ENCODE results near the gene CYP2A6. TPM values are rescaled to one million over a fixed set of nuclear protein-coding genes. Genes with fewer than 3 reads are reported as not detected.

Gene CYP2A6
- total RNA-seq, 1 donor from 2014 or later, result not detected

GRCh38 chr19:40801426-40802299, 48.6 kb downstream of the CYP2A6 start:
- no peak for DNase-seq

DNA sequence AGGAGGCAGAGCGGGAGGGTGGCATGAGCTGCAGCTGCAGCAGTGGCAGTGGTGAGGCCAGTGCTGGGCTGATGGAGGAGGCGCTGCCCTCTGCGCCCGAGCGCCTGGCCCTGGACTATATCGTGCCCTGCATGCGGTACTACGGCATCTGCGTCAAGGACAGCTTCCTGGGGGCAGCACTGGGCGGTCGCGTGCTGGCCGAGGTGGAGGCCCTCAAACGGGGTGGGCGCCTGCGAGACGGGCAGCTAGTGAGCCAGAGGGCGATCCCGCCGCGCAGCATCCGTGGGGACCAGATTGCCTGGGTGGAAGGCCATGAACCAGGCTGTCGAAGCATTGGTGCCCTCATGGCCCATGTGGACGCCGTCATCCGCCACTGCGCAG, 49.3 kb downstream of the CYP2A6 start:
- DNase-seq, result no peak

DNA sequence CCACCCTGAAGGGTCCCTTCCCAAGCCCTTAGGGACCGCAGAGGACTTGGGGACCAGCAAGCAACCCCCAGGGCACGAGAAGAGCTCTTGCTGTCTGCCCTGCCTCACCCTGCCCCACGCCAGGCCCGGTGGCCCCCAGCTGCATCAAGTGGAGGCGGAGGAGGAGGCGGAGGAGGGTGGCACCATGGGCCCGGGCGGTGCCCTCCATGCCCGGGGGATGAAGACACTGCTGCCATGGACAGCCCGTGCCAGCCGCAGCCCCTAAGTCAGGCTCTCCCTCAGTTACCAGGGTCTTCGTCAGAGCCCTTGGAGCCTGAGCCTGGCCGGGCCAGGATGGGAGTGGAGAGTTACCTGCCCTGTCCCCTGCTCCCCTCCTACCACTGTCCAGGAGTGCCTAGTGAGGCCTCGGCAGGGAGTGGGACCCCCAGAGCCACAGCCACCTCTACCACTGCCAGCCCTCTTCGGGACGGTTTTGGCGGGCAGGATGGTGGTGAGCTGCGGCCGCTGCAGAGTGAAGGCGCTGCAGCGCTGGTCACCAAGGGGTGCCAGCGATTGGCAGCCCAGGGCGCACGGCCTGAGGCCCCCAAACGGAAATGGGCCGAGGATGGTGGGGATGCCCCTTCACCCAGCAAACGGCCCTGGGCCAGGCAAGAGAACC, 49.8 kb downstream of the CYP2A6 start:
- no peak for DNase-seq

DNA sequence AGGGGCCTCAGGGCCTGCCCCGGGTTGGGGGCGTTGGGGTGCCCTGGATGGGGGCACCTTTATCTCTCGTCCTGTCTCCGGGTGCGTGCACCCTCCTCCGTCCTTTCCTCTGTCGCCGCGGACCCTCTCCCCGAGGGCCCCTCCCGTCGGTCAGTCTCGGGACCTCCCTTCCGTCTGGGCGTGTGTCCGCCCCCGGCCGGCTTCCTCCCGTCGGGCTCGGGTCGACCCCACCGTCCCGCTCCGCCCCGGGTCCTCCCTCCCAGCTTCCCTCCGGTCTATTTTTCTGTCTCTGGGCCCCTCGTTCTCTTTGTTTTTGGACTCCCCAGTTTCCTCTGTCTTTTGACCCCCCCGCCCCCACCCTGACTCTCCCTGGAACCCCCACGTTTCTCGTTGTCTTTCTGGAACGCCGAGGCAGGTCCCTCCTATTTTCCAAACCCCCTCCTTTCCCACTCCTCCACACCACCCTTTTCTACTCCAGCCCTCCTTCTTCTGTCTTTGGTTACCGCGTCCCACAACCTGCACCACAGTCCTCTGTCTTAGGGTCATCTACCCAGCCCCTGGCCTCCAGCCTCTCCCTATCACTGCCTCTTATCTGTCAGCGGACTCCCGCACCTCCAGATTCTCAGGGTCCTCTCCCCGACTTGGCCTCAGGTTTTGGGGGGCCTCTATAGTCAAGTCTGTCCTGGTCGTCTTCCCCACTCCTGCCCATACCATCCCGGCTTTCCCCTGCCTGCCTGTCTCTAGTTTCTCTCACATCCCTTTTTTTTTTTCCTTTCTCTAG, 50.5 kb downstream of the CYP2A6 start:
- DNase-seq, result peak; percentile 51

GRCh38 chr19:40798683-40799557, 51.3 kb downstream of the CYP2A6 start, which contains the start of gene EGLN2:
Gene EGLN2 (plus strand): TSS chr19:40799191. CDS start chr19:40800573, 1,382 bp downstream.
- DNase-seq, result peak; percentile 100

DNA sequence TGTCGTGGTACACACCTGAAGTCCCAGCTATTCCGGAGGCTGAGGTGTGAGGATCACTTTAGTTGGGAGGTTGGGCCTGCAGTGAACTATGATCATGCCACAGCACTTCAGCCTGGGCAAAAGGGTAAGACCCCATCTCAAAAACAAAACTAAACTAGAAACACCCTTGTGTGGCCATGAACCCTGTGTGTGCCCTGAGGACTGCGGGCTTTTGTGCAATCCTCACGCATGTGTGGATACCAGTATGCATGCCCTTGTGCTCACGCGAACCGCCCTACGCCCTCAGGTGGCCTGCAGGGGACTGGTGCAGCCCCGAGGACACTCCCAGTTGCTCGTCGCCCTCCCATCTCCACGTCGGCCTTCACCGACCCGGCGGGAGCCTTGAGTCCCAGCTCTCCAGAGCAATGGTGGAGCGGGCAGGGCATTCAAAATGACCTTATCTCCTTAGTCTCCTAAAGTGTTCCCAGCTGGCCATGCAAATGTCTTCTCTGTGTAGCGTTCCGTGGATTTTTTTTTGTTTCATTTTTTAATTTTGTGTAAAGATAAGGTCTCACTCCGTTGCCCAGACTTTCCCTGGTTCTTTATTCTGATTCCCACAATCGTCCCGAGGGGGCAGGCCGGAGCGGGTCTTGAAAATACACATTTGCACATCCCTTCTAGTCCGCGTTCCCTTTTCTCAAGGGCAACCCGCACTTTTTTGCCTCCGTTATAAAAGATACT, 52.1 kb downstream of the CYP2A6 start:
- DNase-seq, result peak; percentile 60

GRCh38 chr19:40797166-40797962, 52.9 kb downstream of the CYP2A6 start:
- no peak for DNase-seq

Other genes starting within 250 kb of the CYP2A6 start
- 275 TPM for gene LTBP4, start 249.1 kb downstream of the CYP2A6 start, total RNA-seq
- gene NUMBL, start 159.8 kb downstream of the CYP2A6 start, total RNA-seq, result 69.1 TPM
- gene COQ8B, start 133.6 kb downstream of the CYP2A6 start, total RNA-seq, result 41.4 TPM
- gene ITPKC, start 133.3 kb downstream of the CYP2A6 start, total RNA-seq, result 18.8 TPM
- gene ACTMAP, start 100.0 kb downstream of the CYP2A6 start, total RNA-seq, result 1.3 TPM
- 14.2 TPM for gene SNRPA, start 99.2 kb downstream of the CYP2A6 start, total RNA-seq
- 1.9 TPM for gene MIA, start 74.9 kb downstream of the CYP2A6 start, total RNA-seq
- gene RAB4B, start 72.2 kb downstream of the CYP2A6 start, total RNA-seq, result 5.6 TPM
- 58.7 TPM for gene EGLN2, start 51.3 kb downstream of the CYP2A6 start, total RNA-seq
- gene CYP2A7, start 31.8 kb upstream of the CYP2A6 start, total RNA-seq, result not detected
- not detected for gene CYP2B6, start 140.8 kb upstream of the CYP2A6 start, total RNA-seq
- not detected for gene CYP2A13, start 238.0 kb upstream of the CYP2A6 start, total RNA-seq

All from tongue (tissue), 2 donors.